SK-MEL-5 (cell line): ENCODE data around the gene ZNF420. TPM values are rescaled to one million over a fixed set of nuclear protein-coding genes. Genes with fewer than 3 reads are reported as not detected.
"Not testable (repeated sequence)": the region's sequence is repeated elsewhere in the genome, so short reads cannot be mapped to it uniquely, and the experiment has no call there.

ENCODE experiments used
- DNase-seq: peaks from one replicate; pipeline ENCODE4 v3.0.0-alpha.2; 2016; ENCODE audit warnings: low read depth, low spot score
- in situ Hi-C: cut with HindIII; loops from 2 replicates; pipeline ENCODE4 v1.10.0; 2016; ENCODE audit warnings: low sequenced_read_pairs, high pct_unique_total_duplicates, low pct_unique_long_range_greater_than_20kb
- total RNA-seq: library from RNA; depleted of rRNA; stranded (reverse); fragments of >200 nt; shearing (Covaris generic); gene quantifications from 2 replicates; pipeline ENCODE4 v1.2.3, GENCODE V29; 2014; rRNA removed

ZNF420 gene
- total RNA-seq, 1 experiment from 2014 or later = 8.2 TPM

- DNase-seq, in situ Hi-C loops: not testable (repeated sequence)
These were observed 43.9 kb downstream of the ZNF420 start for GRCh38 chr19:37122093-37122492.

DNA sequence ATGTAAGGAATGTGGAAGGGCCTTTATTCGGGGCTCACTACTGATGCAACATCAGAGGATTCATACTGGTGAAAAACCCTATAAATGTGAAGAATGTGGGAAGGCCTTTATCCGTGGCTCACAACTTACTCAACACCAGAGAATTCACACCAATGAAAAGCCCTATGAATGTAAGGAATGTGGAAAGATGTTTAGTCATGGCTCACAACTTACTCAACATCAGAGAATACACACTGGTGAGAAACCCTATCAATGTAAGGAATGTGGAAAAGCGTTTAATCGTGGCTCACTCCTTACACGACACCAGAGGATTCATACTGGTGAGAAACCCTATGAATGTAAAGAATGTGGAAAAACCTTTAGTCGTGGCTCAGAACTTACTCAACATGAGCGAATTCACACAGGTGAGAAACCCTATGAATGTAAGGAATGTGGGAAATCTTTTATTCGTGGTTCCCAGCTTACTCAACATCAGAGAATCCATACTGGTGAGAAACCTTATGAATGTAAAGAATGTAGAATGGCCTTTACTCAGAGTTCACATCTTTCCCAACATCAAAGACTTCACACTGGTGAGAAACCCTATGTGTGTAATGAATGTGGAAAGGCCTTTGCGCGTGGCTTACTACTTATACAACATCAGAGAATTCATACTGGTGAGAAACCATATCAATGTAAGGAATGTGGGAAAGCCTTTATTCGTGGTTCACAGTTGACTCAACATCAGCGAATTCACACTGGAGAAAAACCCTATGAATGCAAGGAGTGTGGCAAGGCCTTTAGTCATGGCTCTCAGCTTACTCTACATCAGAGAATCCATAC is 50.0 kb downstream of the ZNF420 start:
- DNase-seq = no peak
- in situ Hi-C loops = no loop called here

DNA sequence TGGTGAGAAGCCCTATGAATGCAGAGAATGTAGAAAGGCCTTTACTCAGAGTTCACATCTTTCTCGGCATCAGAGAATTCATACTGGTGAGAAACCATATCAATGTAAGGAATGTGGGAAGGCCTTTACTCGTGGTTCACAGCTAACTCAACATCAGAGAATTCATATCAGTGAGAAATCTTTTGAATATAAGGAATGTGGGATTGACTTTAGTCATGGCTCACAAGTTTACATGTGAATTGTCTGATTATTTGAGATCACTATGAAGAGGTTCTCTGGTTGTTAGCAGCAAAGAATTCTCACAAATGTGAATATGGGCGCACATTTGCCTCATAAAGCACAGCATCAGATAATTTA is 50.6 kb downstream of the ZNF420 start:
- in situ Hi-C loops = no loop called here
- DNase-seq = no peak

- no peak for DNase-seq
- in situ Hi-C loops = no loop called here
These were observed 57.9 kb downstream of the ZNF420 start for GRCh38 chr19:37136111-37136510.

DNA sequence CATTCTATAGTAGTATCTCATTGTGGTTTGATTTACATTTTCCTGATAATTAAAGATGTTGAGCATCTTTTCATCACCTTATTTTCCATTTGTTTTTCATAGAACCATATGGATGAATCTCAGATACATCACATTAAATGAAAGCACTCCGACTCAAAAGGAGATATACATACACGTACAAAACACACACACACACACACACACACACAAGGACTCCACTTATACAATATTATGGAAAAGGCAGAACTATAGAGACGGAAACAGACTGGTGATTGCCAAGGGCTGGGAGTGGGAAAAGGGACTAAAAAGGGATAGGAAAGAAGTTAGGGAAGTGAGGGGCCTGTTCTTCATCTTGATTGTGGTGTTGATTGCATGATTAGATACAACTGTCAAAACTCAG is 70.0 kb downstream of the ZNF420 start:
- in situ Hi-C loops = no loop called here
- no peak for DNase-seq

GRCh38 chr19:37160153-37160552 is 81.9 kb downstream of the ZNF420 start:
- in situ Hi-C loops = no loop called here
- DNase-seq = no peak

- in situ Hi-C loops = no loop called here
These were observed 87.4 kb downstream of the ZNF420 start for GRCh38 chr19:37165635-37166034.

DNA sequence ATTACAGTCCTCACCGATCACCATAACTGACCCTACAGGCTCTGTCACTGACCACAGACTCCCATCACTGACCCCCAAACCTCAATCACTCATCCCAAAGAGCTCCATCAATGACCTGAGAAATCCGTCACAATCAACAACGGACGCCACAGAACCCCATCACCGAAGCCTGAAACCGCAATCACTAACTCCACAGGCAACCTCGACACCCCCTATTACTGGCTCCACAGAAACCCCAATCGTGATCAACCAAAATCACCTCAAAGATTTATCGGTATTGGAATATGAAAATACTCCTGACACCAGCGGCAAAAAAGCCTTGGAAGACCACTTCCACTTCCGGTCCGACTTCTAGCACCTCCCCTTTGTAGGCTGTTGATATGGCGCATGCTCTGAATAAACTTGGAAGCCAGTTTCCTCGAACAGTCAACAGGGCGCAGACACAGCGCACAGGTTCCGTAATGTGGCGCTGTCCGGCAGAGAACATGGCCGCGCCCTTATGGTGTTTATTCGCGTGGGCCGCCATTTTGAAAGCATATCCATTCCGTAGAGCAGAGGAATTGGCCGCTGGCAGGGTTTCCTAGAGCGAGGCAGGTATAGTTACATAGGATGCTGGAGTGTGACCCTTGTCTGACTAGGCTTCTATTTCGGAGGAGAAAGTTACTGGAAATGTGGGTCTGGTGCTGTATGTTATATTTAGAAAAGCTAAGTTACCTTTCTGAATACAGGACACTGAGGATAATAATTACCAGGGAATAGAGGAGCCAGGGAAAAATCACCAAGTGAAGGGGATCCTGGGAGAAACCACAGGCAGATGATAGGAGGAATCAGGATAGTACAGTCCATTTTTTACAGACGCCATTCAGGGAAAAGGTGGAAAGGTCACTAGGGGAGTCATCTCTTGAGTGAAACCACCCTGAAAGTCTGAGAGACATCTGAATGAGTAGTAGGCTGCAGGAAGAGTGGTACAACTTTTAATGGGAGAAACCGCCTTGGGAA is 94.4 kb downstream of the ZNF420 start, which contains the start of gene ZNF585A:
Gene ZNF585A, minus strand, starts transcription at position 328 of the 999 bp plus-strand sequence. CDS start 2,785 bp downstream, outside the sequence.
- in situ Hi-C loops = no loop called here
- peak; percentile 95 for DNase-seq

More at GRCh38 chr19:37165635-37166034, 87.4 kb downstream of the ZNF420 start:
- no peak for DNase-seq

Other genes starting within 250 kb of the ZNF420 start
- gene ZNF790, start 240.0 kb upstream of the ZNF420 start, total RNA-seq = 2.5 and 2.6 TPM in 2 replicates
- gene ZNF345, start 227.6 kb upstream of the ZNF420 start, total RNA-seq = 2.0 and 2.4 TPM in 2 replicates
- gene ZNF829, start 162.1 kb upstream of the ZNF420 start, total RNA-seq = 1.8 and 2.0 TPM in 2 replicates
- gene ZNF568, start 162.1 kb upstream of the ZNF420 start, total RNA-seq = 4.9 and 8.0 TPM in 2 replicates
- 13.9 and 15.5 TPM in 2 replicates for gene ZNF585A, start 94.3 kb downstream of the ZNF420 start, total RNA-seq
- gene ZNF585B, start 132.1 kb downstream of the ZNF420 start, total RNA-seq = 2.0 and 2.8 TPM in 2 replicates
- 6.4 and 7.4 TPM in 2 replicates for gene ZNF383, start 139.8 kb downstream of the ZNF420 start, total RNA-seq